ENCODE measurements around the gene ELK1. TPM values are rescaled to one million over a fixed set of nuclear protein-coding genes. Genes with fewer than 3 reads are reported as not detected.

Gene ELK1
- total RNA-seq, 4 donors from 2014 or later = 18.2 to 34.2 (median 25.6) TPM

DNA sequence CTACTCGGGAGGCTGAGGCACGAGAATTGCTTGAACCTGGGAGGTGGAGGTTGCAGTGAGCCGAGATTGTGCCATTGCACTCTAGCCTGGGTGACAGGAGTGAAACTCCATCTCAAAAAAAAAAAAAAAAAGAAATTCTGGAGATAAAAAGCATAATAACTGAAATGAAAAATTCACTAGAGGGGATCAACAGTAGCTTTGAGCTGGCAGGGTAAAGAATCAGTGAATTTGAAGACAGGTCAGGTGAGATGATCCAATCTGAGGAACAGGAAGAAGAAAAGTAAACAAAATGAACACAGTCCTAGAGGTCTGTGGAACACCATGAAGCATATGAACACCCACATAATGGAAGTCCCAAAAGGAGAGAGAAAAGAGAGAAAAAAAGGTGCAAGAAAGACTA, 53.1 kb downstream of the ELK1 start:
- DNase-seq = no peak
- Histone ChIP-seq H3K4me1 (no peaks in the 10 kb centered on the region), H3K36me3 (no peaks in the 10 kb centered on the region), H3K9me3 (peaks cover 0 to 15% of the 10 kb centered on the region in 2 donors), H3K27ac (no peak overlapping the region), H3K4me3 (no peak overlapping the region), H3K27me3 (no peaks in the 10 kb centered on the region)
- intact Hi-C loops (cut with DNase I; ENCODE audit: low total_unique reads) = no loop called here
- TF ChIP-seq POLR2A (IDR thresholded peaks at IDR 0.05) = no peak
- TF ChIP-seq, protein P1, sequence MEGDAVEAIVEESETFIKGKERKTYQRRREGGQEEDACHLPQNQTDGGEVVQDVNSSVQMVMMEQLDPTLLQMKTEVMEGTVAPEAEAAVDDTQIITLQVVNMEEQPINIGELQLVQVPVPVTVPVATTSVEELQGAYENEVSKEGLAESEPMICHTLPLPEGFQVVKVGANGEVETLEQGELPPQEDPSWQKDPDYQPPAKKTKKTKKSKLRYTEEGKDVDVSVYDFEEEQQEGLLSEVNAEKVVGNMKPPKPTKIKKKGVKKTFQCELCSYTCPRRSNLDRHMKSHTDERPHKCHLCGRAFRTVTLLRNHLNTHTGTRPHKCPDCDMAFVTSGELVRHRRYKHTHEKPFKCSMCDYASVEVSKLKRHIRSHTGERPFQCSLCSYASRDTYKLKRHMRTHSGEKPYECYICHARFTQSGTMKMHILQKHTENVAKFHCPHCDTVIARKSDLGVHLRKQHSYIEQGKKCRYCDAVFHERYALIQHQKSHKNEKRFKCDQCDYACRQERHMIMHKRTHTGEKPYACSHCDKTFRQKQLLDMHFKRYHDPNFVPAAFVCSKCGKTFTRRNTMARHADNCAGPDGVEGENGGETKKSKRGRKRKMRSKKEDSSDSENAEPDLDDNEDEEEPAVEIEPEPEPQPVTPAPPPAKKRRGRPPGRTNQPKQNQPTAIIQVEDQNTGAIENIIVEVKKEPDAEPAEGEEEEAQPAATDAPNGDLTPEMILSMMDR (IDR thresholded peaks at IDR 0.05) = no peak

DNA sequence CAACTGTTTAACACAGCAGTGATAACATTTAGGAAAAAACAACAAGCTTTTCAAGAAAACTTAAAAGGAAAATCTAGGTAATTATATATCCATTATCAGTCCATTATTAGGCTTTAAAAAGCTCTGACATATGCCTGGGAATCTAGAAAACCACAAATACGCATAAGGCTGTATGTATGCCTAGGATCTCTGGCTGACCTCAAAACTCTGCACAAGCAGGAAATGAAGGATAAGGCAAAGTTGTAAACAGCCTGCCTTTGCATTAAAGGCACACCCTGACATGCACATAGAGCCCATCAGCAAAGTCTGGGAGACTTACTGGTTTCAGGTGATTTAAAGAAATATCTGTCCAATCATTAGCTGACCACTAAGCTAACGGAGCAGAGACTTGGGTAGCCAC, 54.1 kb downstream of the ELK1 start:
- no peak for TF ChIP-seq POLR2A (IDR thresholded peaks at IDR 0.05)
- intact Hi-C loops (cut with DNase I; ENCODE audit: low total_unique reads) = no loop called here

DNA sequence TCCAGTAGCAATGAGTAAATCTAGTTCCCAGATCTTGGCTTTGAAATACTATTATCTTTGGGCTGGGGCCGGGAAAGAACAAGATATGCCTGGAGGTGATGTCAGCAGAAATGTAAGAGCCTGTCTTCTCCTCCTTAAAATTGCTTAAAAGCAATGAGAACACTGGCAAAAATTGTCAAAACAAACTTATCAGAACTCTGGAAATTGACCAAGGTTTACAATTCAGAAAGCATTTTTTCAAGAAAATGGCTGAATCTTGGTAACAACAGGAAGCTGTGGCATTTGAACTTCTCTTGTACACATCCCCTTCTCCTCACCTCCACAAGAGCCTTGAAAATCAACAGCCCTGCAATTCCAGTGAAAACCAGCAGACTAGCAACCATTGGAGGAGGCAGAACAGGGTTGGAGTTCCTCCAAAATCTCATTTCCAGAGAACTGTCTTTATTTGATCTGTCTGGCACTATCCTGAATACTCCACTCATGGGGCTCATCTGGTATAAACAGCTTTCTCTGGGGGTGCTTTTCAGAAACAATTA, 54.6 kb downstream of the ELK1 start:
- no peaks in the 10 kb centered on the region for H3K36me3 ChIP-seq
- no peaks in the 10 kb centered on the region for H3K4me1 ChIP-seq
- TF ChIP-seq, protein P1 (IDR thresholded peaks at IDR 0.05) = no peak
- no peak for TF ChIP-seq POLR2A (IDR thresholded peaks at IDR 0.05)
- no peak overlapping the region for H3K4me3 ChIP-seq
- DNase-seq = no peak
- H3K9me3 ChIP-seq = peaks cover 0 to 15% of the 10 kb centered on the region in 2 donors
- H3K27ac ChIP-seq = no peak overlapping the region
- H3K27me3 ChIP-seq = no peaks in the 10 kb centered on the region
- intact Hi-C loops (cut with DNase I; ENCODE audit: low total_unique reads) = no loop called here

More for the DNA sequence above, 54.1 kb downstream of the ELK1 start:
- Histone ChIP-seq H3K4me1 (no peaks in the 10 kb centered on the region), H3K36me3 (no peaks in the 10 kb centered on the region), H3K27me3 (no peaks in the 10 kb centered on the region), H3K9me3 (peaks cover 0 to 15% of the 10 kb centered on the region in 2 donors), H3K4me3 (no peak overlapping the region), H3K27ac (no peak overlapping the region)
- DNase-seq = no peak

DNA sequence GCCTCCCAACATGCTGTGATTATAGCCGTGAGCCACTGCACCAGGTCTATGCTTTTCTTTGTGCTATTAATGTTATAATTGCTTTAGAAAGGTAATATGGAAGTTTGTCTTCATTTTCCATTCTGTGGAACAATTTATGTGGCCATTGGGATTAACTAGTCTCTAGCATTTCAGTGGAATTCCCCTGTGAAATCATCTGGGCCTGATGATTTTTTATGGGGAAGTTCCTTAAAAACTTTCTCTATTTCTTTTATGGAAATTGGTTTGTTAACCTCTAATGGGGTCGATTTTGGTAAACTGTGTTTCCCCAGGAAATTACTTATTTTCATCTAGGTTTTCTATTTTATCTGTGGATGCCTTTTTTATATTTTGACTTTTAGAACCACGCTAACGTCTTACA, 56.8 kb downstream of the ELK1 start:
- Histone ChIP-seq H3K9me3 (peaks cover 0 to 7% of the 10 kb centered on the region in 2 donors), H3K4me3 (no peak overlapping the region), H3K36me3 (no peaks in the 10 kb centered on the region), H3K4me1 (no peaks in the 10 kb centered on the region), H3K27me3 (no peaks in the 10 kb centered on the region), H3K27ac (no peak overlapping the region)
- DNase-seq = no peak
- intact Hi-C loops (cut with DNase I; ENCODE audit: low total_unique reads) = no loop called here
- TF ChIP-seq, protein P1 (IDR thresholded peaks at IDR 0.05) = no peak
- no peak for TF ChIP-seq POLR2A (IDR thresholded peaks at IDR 0.05)

DNA sequence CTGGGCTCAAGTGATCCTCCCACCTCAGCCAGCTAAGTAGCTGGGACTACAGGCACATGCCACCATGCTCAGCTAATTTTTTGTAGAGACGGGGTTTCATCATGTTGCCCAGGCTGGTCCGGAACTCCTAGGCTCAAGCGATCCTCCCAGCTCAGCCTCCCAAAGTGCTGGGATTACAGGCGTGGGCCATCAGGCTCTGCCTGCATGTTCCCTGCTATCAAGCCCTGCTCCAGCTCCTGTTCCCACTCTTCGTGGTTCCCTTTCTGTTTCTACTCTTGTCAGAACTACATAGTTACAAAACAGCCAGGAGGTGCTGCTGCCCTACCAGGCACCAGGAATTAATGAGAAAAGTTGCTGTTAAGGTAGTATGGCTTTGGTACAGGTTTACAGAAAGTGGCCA, 59.4 kb downstream of the ELK1 start:
- TF ChIP-seq POLR2A (IDR thresholded peaks at IDR 0.05) = no peak
- TF ChIP-seq, protein P1 (IDR thresholded peaks at IDR 0.05) = no peak
- H3K4me1 ChIP-seq = no peaks in the 10 kb centered on the region
- intact Hi-C loops (cut with DNase I; ENCODE audit: low total_unique reads) = no loop called here
- H3K27me3 ChIP-seq = no peaks in the 10 kb centered on the region
- no peak overlapping the region for H3K4me3 ChIP-seq
- no peak for DNase-seq
- H3K9me3 ChIP-seq = no peaks in the 10 kb centered on the region
- H3K27ac ChIP-seq = no peak overlapping the region
- H3K36me3 ChIP-seq = no peaks in the 10 kb centered on the region
